Measurements from ENCODE around the gene C3. TPM values are rescaled to one million over a fixed set of nuclear protein-coding genes. Genes with fewer than 3 reads are reported as not detected.

The C3 gene
- total RNA-seq, 1 donor from 2014 or later = 0.59 TPM

GRCh38 chr19:6632747-6633455, 87.5 kb downstream of the C3 start:
- intact Hi-C loops (cut with micrococcal nuclease) = loop anchor here (1.0 to 5.0 kb wide), 4 partner anchors 39 to 230 kb away; partner anchors contain the start of gene TNFSF14

- intact Hi-C loops (cut with micrococcal nuclease) = loop anchor here (1.0 to 5.0 kb wide), 3 partner anchors 40 to 231 kb away; partner anchors contain the start of gene TNFSF14
These were observed 88.3 kb downstream of the C3 start for GRCh38 chr19:6632002-6632621.

Other genes starting within 250 kb of the C3 start
- 90.0 and 94.3 TPM in 2 replicates for gene DENND1C, start 238.9 kb downstream of the C3 start, total RNA-seq
- 5.9 and 6.2 TPM in 2 replicates for gene TUBB4A, start 218.3 kb downstream of the C3 start, total RNA-seq
- 1.6 and 2.0 TPM in 2 replicates for gene TNFSF9, start 189.6 kb downstream of the C3 start, total RNA-seq
- gene CD70, start 129.5 kb downstream of the C3 start, total RNA-seq = 30.1 and 32.8 TPM in 2 replicates
- 30.7 TPM in 2 replicates for gene TNFSF14, start 50.5 kb downstream of the C3 start, total RNA-seq
- 66.1 and 72.4 TPM in 2 replicates for gene GPR108, start 16.9 kb upstream of the C3 start, total RNA-seq
- gene TRIP10, start 19.0 kb upstream of the C3 start, total RNA-seq = 13.7 TPM in 2 replicates
- gene SH2D3A, start 46.8 kb upstream of the C3 start, total RNA-seq = 20.8 and 21.0 TPM in 2 replicates
- 108 and 114 TPM in 2 replicates for gene VAV1, start 52.1 kb upstream of the C3 start, total RNA-seq
- gene ADGRE1, start 166.9 kb upstream of the C3 start, total RNA-seq = 1.8 and 2.0 TPM in 2 replicates

Measured in T-helper 2 cell treated with Interferon-gamma antibody and Interleukin-4, amounts not matched to agents 100 ng/mL and 5 ng/mL, for 36 hours (primary cell).